ENCODE measurements around the gene RAF1.

DNA sequence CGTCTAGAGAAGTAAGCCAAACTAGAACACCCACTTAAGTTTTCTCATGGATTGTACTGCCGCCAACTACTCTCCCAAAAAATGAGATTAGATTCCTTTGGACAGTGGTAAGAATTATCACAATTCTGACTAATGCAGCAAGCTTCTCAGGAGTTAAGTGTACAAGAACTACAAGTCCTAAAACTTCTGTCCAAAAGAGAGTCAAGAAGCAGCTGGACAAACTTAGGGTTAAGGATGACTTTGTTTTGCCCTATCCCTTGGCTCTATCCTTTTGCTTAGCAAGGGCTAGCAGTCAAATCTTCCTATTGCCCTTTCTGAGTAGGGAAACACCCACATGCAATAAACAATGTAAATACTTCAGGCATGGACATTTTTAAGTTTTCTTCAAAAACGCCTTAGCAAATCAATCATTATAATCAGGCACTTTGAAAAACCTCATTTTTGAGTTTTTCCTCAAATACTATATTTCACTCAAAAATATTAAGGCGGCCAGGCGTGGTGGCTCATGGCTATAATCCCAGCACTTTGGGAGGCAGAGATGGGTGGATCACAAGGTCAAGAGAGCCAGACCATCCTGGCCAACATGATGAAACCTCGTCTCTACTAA, 19.5 kb downstream of the RAF1 start:
- TF ChIP-seq POLR2AphosphoS5 (IDR thresholded peaks at IDR 0.05; ENCODE audit: borderline replicate concordance, low read depth, low read length) (no peak), EZH2 (IDR thresholded peaks at IDR 0.05) (no peak), FOXP2 (optimal IDR thresholded peaks at IDR 0.05; ENCODE audit: control extremely low read depth, extremely low read length, insufficient read depth) (no peak)

Data from SK-N-MC (cell line).